GM18505 (cell line): ENCODE results near the gene CASP9.
"Not testable (repeated sequence)": the region's sequence is repeated elsewhere in the genome, so short reads cannot be mapped to it uniquely, and the experiment has no call there.

Experiments
- ATAC-seq: cut with Tn5 transposase; IDR thresholded peaks from one replicate; pipeline ENCODE4 v1.9.1; 2021; ENCODE audit not compliant: unreplicated experiment
- POLR2A ChIP-seq: IDR thresholded peaks from 4 replicates; pipeline ENCODE4 v1.6.1; 2011; ENCODE audit warnings: borderline replicate concordance; ENCODE audit not compliant: insufficient read depth, insufficient read length; ENCODE audit errors: extremely low read depth

CASP9 gene

GRCh38 chr1:15506831-15507230 is 17.2 kb downstream of the CASP9 start:
- no peak for ATAC-seq
- no peak for TF ChIP-seq POLR2A

- TF ChIP-seq POLR2A, result no peak
- ATAC-seq, result no peak
Observed at GRCh38 chr1:15504436-15504835, 19.6 kb downstream of the CASP9 start.

GRCh38 chr1:15501208-15502032 is 22.6 kb downstream of the CASP9 start:
- TF ChIP-seq POLR2A, result no peak
- ATAC-seq, result no peak

- no peak for TF ChIP-seq POLR2A
- ATAC-seq, result no peak
Observed at GRCh38 chr1:15500184-15501178, 23.5 kb downstream of the CASP9 start.

- ATAC-seq, result no peak
- no peak for TF ChIP-seq POLR2A
Observed at GRCh38 chr1:15493869-15494390, 30.1 kb downstream of the CASP9 start.

- TF ChIP-seq POLR2A, result no peak
- no peak for ATAC-seq
Observed at GRCh38 chr1:15492596-15492995, 31.4 kb downstream of the CASP9 start.

GRCh38 chr1:15491010-15491409 is 33.0 kb downstream of the CASP9 start:
- not testable (repeated sequence) for ATAC-seq

GRCh38 chr1:15489052-15489736 is 34.8 kb downstream of the CASP9 start:
- no peak for ATAC-seq
- TF ChIP-seq POLR2A, result no peak

- no peak for TF ChIP-seq POLR2A
- no peak for ATAC-seq
Observed at GRCh38 chr1:15488371-15488770, 35.6 kb downstream of the CASP9 start.

GRCh38 chr1:15486844-15487610 is 37.0 kb downstream of the CASP9 start:
- ATAC-seq, result not testable (repeated sequence)

- TF ChIP-seq POLR2A, result no peak
- ATAC-seq, result no peak
Observed at GRCh38 chr1:15485636-15486035, 38.4 kb downstream of the CASP9 start.

- not testable (repeated sequence) for ATAC-seq
Observed at GRCh38 chr1:15484443-15484842, 39.6 kb downstream of the CASP9 start.

GRCh38 chr1:15483971-15484370 is 40.0 kb downstream of the CASP9 start:
- TF ChIP-seq POLR2A, result no peak

GRCh38 chr1:15482983-15483543 is 41.0 kb downstream of the CASP9 start:
- ATAC-seq, result not testable (repeated sequence)

More at GRCh38 chr1:15483971-15484370, 40.0 kb downstream of the CASP9 start:
- ATAC-seq, result no peak

- ATAC-seq, result not testable (repeated sequence)
Observed at GRCh38 chr1:15482455-15482854, 41.6 kb downstream of the CASP9 start.
